GM06990 (cell line): ENCODE measurements around the gene SLTM.
"Not testable (repeated sequence)": the region's sequence is repeated elsewhere in the genome, so short reads cannot be mapped to it uniquely, and the experiment has no call there.

Experiments
- DNase-seq: peaks from one replicate; pipeline ENCODE4 v3.0.0-alpha.2; 2011; ENCODE audit not compliant: insufficient read length; ENCODE audit errors: extremely low read depth
- H3K27me3 ChIP-seq: replicated peaks from 2 replicates; pipeline ENCODE4 v1.6.0; 2011; ENCODE audit warnings: low read length; ENCODE audit not compliant: control insufficient read depth, insufficient read depth
- H3K36me3 ChIP-seq: 2 replicates; pipeline ENCODE4 v1.5.1; 2011; ENCODE audit warnings: low read length; ENCODE audit not compliant: control insufficient read depth, insufficient read depth
- H3K4me3 ChIP-seq: replicated peaks from 2 replicates; pipeline ENCODE4 v1.5.1; 2011; ENCODE audit warnings: low read depth, mild to moderate bottlenecking, control low read depth, low read length
- CTCF ChIP-seq: IDR thresholded peaks from 2 replicates; pipeline ENCODE4 v1.5.1; 2011; ENCODE audit warnings: low read length, control low read depth, mild to moderate bottlenecking, inconsistent platforms; ENCODE audit not compliant: insufficient read depth, poor library complexity, severe bottlenecking

Gene SLTM

GRCh38 chr15:58918239-58918638, 15.2 kb downstream of the SLTM start:
- H3K36me3 ChIP-seq: no peaks in the 10 kb centered on the region; the same call in 1 of the 2 replicates
- TF ChIP-seq CTCF: no peak
- DNase-seq: no peak
- H3K4me3 ChIP-seq: no peak overlapping the region
- no peaks in the 10 kb centered on the region for H3K27me3 ChIP-seq

DNA sequence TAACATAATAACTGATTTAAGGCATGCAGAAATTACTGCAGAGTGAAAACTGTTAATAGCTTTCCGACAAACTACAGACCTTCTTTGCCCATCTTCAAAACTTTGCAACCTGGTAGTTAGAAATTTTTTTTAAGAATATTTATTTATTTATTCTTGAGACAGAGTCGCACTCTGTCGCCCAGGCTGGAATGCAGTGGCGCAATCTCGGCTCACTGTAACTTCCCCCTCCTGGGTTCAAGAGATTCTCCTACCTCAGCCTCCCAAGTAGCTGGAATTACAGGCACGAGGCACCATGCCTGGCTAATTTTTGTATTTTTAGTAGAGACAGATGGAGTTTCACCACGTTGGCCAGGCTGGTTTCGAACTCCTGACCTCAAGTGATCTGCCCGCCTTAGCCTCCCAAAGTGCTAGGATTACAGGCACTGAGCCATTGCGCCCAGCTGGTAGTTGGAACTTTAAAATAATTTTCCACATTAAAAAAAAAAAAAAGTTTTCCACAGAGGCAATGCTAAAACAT, 15.8 kb downstream of the SLTM start:
- not testable (repeated sequence) for H3K27me3 ChIP-seq, H3K4me3 ChIP-seq, H3K36me3 ChIP-seq, DNase-seq

DNA sequence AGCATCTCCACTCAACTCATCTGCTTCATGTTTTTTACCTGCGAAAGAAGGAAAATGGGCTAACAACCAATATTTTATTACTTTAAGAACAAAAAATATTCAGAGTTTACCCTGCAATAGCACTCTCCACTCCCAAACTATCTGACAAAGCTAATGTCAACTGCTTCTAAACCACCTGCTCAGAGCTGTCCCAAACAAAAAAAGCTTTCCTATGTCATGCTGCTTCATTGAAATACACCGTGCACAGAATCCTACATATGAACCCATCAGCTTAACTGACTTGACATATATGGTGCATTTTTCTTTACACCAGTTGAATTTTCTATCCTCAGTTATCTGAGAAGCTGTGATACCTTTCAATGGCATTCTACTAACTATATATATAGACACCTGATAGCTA, 16.5 kb downstream of the SLTM start:
- TF ChIP-seq CTCF: no peak
- no peaks in the 10 kb centered on the region; the same call in 1 of the 2 replicates for H3K36me3 ChIP-seq

GRCh38 chr15:58910456-58910855, 23.0 kb downstream of the SLTM start:
- TF ChIP-seq CTCF: no peak
- H3K36me3 ChIP-seq: peaks cover 6% of the 10 kb centered on the region

More for the DNA sequence above, 16.5 kb downstream of the SLTM start:
- Histone ChIP-seq H3K4me3 (no peak overlapping the region), H3K27me3 (no peaks in the 10 kb centered on the region)
- no peak for DNase-seq

DNA sequence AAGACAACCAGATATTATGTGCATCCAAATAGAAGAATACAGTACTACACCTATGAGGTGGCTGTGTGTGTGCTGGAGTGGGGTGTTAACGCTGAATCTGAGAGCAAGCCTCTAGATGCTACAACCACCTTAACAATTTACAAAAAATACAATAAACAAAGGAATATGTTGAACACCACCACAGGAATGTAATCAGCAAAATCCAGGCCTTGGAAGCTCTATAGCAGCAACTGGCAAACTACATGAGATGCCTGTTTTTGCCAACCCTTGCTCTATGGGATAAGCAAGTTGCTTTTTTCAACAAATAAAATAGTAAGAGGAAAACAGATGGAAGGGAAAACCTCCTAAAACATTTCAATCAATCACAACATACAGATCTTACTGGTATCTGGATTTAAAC, 23.9 kb downstream of the SLTM start:
- TF ChIP-seq CTCF: no peak
- Histone ChIP-seq H3K27me3 (no peaks in the 10 kb centered on the region), H3K36me3 (peaks cover 6% of the 10 kb centered on the region), H3K4me3 (no peak overlapping the region)
- DNase-seq: no peak

More at GRCh38 chr15:58910456-58910855, 23.0 kb downstream of the SLTM start:
- Histone ChIP-seq H3K4me3 (no peak overlapping the region), H3K27me3 (no peaks in the 10 kb centered on the region)
- no peak for DNase-seq

DNA sequence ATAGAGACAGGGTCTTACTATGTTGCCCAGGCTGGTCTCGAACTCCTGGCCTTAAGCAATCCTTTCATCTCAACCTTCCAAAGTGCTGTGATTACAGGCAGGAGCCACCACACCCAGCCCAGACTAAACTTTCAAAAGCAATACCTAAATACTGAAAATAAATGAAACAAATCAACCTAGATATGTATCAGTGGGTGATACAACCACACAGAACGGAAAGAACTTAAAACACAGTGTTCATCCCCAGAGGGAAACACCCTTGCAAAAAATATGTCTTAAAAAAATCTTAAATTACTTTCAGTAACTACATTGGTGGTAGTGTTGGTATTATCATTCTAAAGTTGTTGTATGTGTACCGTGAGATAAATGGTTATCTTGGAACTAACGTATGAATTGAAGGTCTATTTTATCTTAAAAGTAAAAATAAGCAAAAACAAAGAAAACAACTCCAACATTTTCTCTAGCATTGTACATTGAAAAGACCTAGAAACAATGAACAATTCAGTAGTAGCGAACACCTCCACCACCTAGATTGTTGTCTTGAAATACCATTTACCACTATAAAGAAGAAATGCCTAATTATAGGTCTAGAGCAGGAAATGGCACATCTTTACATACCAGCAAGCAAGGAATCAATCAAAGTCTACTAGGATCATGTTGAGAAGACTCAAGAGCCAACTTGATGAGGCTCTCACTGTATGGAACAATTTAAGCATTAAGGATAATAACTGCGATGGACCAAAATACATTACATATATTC, 24.7 kb downstream of the SLTM start:
- TF ChIP-seq CTCF: no peak
- DNase-seq: no peak
- Histone ChIP-seq H3K36me3 (peaks cover 10% of the 10 kb centered on the region), H3K27me3 (no peaks in the 10 kb centered on the region), H3K4me3 (no peak overlapping the region)
